Measurements from ENCODE around the gene PGLYRP1. TPM values are rescaled to one million over a fixed set of nuclear protein-coding genes. Genes with fewer than 3 reads are reported as not detected.
A peak's percentile ranks its signal among the peaks of the same experiment; 100 is the strongest.

Gene PGLYRP1
- total RNA-seq, 1 donor from 2014 or later, result 0.54 TPM

- no peaks in the 10 kb centered on the region for H3K9me3 Mint-ChIP-seq (ENCODE audit: unreplicated experiment)
- H3K4me3 Mint-ChIP-seq (ENCODE audit: unreplicated experiment), result no peak overlapping the region
- peaks cover 5% of the 10 kb centered on the region for H3K27me3 Mint-ChIP-seq (ENCODE audit: unreplicated experiment)
- no peak for DNase-seq (ENCODE audit: low spot score)
- no peaks in the 10 kb centered on the region for H3K4me1 Mint-ChIP-seq (ENCODE audit: unreplicated experiment)
- peaks cover 3% of the 10 kb centered on the region for H3K36me3 Mint-ChIP-seq (ENCODE audit: low read depth, unreplicated experiment)
- peak overlapping the region; percentile 73 for H3K27ac Mint-ChIP-seq (ENCODE audit: unreplicated experiment)
- no peak for TF ChIP-seq CTCF (IDR thresholded peaks at IDR 0.05; ENCODE audit: unreplicated experiment)
These were observed 10.5 kb upstream of the PGLYRP1 start for GRCh38 chr19:46033401-46033800.

- no peak overlapping the region for H3K4me3 Mint-ChIP-seq (ENCODE audit: unreplicated experiment)
- H3K27ac Mint-ChIP-seq (ENCODE audit: unreplicated experiment), result no peak overlapping the region
- DNase-seq (ENCODE audit: low spot score), result no peak
- no peak for TF ChIP-seq CTCF (IDR thresholded peaks at IDR 0.05; ENCODE audit: unreplicated experiment)
- H3K9me3 Mint-ChIP-seq (ENCODE audit: unreplicated experiment), result no peaks in the 10 kb centered on the region
- no peaks in the 10 kb centered on the region for H3K4me1 Mint-ChIP-seq (ENCODE audit: unreplicated experiment)
- H3K27me3 Mint-ChIP-seq (ENCODE audit: unreplicated experiment), result peaks cover 5% of the 10 kb centered on the region
- H3K36me3 Mint-ChIP-seq (ENCODE audit: low read depth, unreplicated experiment), result peaks cover 3% of the 10 kb centered on the region
These were observed 9.8 kb upstream of the PGLYRP1 start for GRCh38 chr19:46032597-46033025.

GRCh38 chr19:46031781-46032596 is 9.1 kb upstream of the PGLYRP1 start:
- H3K4me1 Mint-ChIP-seq (ENCODE audit: unreplicated experiment), result no peaks in the 10 kb centered on the region
- H3K9me3 Mint-ChIP-seq (ENCODE audit: unreplicated experiment), result no peaks in the 10 kb centered on the region
- H3K36me3 Mint-ChIP-seq (ENCODE audit: low read depth, unreplicated experiment), result peaks cover 3% of the 10 kb centered on the region
- DNase-seq (ENCODE audit: low spot score), result no peak
- TF ChIP-seq CTCF (IDR thresholded peaks at IDR 0.05; ENCODE audit: unreplicated experiment), result no peak
- no peak overlapping the region for H3K27ac Mint-ChIP-seq (ENCODE audit: unreplicated experiment)
- H3K4me3 Mint-ChIP-seq (ENCODE audit: unreplicated experiment), result no peak overlapping the region
- H3K27me3 Mint-ChIP-seq (ENCODE audit: unreplicated experiment), result peaks cover 3% of the 10 kb centered on the region

GRCh38 chr19:46030812-46031550 is 8.1 kb upstream of the PGLYRP1 start:
- Mint-ChIP-seq H3K36me3 (ENCODE audit: low read depth, unreplicated experiment) (peaks cover 10% of the 10 kb centered on the region), H3K4me3 (ENCODE audit: unreplicated experiment) (no peak overlapping the region), H3K9me3 (ENCODE audit: unreplicated experiment) (no peaks in the 10 kb centered on the region), H3K4me1 (ENCODE audit: unreplicated experiment) (no peaks in the 10 kb centered on the region), H3K27ac (ENCODE audit: unreplicated experiment) (peak overlapping the region; percentile 18), H3K27me3 (ENCODE audit: unreplicated experiment) (peaks cover 1% of the 10 kb centered on the region)
- TF ChIP-seq CTCF (IDR thresholded peaks at IDR 0.05; ENCODE audit: unreplicated experiment), result no peak
- no peak for DNase-seq (ENCODE audit: low spot score)

GRCh38 chr19:46025835-46026234 is 3.0 kb upstream of the PGLYRP1 start:
- no peak overlapping the region for H3K27ac Mint-ChIP-seq (ENCODE audit: unreplicated experiment)
- peaks cover 7% of the 10 kb centered on the region for H3K36me3 Mint-ChIP-seq (ENCODE audit: low read depth, unreplicated experiment)
- peaks cover 8% of the 10 kb centered on the region for H3K27me3 Mint-ChIP-seq (ENCODE audit: unreplicated experiment)
- no peaks in the 10 kb centered on the region for H3K9me3 Mint-ChIP-seq (ENCODE audit: unreplicated experiment)
- no peaks in the 10 kb centered on the region for H3K4me1 Mint-ChIP-seq (ENCODE audit: unreplicated experiment)
- H3K4me3 Mint-ChIP-seq (ENCODE audit: unreplicated experiment), result no peak overlapping the region
- peak; percentile 2 for TF ChIP-seq CTCF (IDR thresholded peaks at IDR 0.05; ENCODE audit: unreplicated experiment)
- no peak for DNase-seq (ENCODE audit: low spot score)

All from endothelial cell (in vitro differentiated cells).